ENCODE measurements around the gene SNX19. TPM values are rescaled to one million over a fixed set of nuclear protein-coding genes. Genes with fewer than 3 reads are reported as not detected.

Gene SNX19
- total RNA-seq, 1 experiment from 2014 or later, result 34.4 TPM

DNA sequence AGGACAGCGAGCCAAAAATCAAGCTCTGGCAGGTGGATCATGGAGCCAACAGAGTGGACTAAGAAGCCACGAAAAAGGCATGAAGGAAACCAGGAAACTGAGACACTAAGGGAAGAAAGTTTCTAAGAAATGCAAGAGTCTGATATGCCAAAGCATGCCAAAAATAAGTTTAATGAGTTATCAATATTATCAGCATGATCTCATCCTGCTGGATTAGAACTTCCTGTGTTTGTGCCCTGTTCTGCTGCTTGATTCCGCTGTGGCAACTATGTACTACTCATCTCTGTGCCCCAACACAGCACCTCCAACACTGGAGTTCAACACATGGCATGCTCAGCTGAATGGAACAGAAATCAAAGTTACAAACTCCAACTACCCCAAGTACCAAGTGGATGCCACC lies 10.8 kb downstream of the SNX19 start:
- Histone ChIP-seq H3K23me2 (ENCODE audit: insufficient read length, low read depth, low read length, poor library complexity, severe bottlenecking) (no peaks in the 10 kb centered on the region), H2AFZ (ENCODE audit: low read length) (no peak overlapping the region), H3K27ac (ENCODE audit: insufficient read length, low read depth, low read length) (no peak overlapping the region), H3K27me3 (ENCODE audit: insufficient read depth, low read length) (no peaks in the 10 kb centered on the region; the same call in 1 of the 2 replicates), H3K4ac (ENCODE audit: low read depth, low read length) (no peak overlapping the region), H4K91ac (ENCODE audit: insufficient read length, low read depth, low read length) (no peak overlapping the region), H3K9me3 (ENCODE audit: control insufficient read depth, low read depth, low read length) (no peaks in the 10 kb centered on the region), H3K4me1 (ENCODE audit: insufficient read depth, low read length) (no peaks in the 10 kb centered on the region), H3K9ac (ENCODE audit: extremely low read depth, insufficient read length, low read length) (no peak overlapping the region), H2BK15ac (ENCODE audit: low read depth, low read length) (no peak overlapping the region), H4K8ac (replicated peaks; ENCODE audit: insufficient read length, low read depth, low read length) (no peak overlapping the region), H2BK12ac (ENCODE audit: insufficient read length, low read depth, low read length) (no peak overlapping the region), H4K5ac (ENCODE audit: insufficient read length, low read depth, low read length) (no peak overlapping the region), H2BK20ac (ENCODE audit: low read depth, low read length, poor library complexity, severe bottlenecking) (no peak overlapping the region), H3K4me2 (ENCODE audit: insufficient read depth, insufficient read length, low read length) (no peak overlapping the region), H3K23ac (ENCODE audit: insufficient read length, low read depth, low read length) (no peak overlapping the region), H3K56ac (ENCODE audit: insufficient read length, low read depth, low read length) (no peak overlapping the region), H3K18ac (ENCODE audit: insufficient read length, low read depth, low read length) (no peak overlapping the region), H3K79me1 (ENCODE audit: insufficient read depth, low read depth, low read length, poor library complexity, severe bottlenecking) (no peaks in the 10 kb centered on the region), H3K79me2 (ENCODE audit: insufficient read depth, low read length) (no peaks in the 10 kb centered on the region), H3T11ph (ENCODE audit: low read length) (no peak overlapping the region), H2BK120ac (ENCODE audit: low read depth, low read length, poor library complexity, severe bottlenecking) (no peak overlapping the region), H4K20me1 (ENCODE audit: control insufficient read depth, insufficient read depth, insufficient read length) (no peaks in the 10 kb centered on the region), H3K14ac (ENCODE audit: insufficient read depth, low read length) (no peak overlapping the region), H2BK5ac (ENCODE audit: insufficient read length, low read length) (no peak overlapping the region), H2AK5ac (ENCODE audit: insufficient read length, low read length) (no peak overlapping the region)
- TF ChIP-seq, protein P1, sequence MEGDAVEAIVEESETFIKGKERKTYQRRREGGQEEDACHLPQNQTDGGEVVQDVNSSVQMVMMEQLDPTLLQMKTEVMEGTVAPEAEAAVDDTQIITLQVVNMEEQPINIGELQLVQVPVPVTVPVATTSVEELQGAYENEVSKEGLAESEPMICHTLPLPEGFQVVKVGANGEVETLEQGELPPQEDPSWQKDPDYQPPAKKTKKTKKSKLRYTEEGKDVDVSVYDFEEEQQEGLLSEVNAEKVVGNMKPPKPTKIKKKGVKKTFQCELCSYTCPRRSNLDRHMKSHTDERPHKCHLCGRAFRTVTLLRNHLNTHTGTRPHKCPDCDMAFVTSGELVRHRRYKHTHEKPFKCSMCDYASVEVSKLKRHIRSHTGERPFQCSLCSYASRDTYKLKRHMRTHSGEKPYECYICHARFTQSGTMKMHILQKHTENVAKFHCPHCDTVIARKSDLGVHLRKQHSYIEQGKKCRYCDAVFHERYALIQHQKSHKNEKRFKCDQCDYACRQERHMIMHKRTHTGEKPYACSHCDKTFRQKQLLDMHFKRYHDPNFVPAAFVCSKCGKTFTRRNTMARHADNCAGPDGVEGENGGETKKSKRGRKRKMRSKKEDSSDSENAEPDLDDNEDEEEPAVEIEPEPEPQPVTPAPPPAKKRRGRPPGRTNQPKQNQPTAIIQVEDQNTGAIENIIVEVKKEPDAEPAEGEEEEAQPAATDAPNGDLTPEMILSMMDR (conservative IDR thresholded peaks at IDR 0.05), result no peak
- H3K27ac Mint-ChIP-seq, result no peak overlapping the region
- no peaks in the 10 kb centered on the region for H3K27me3 Mint-ChIP-seq (ENCODE audit: low read depth)
- no peak overlapping the region for H3K4me3 Mint-ChIP-seq
- no peaks in the 10 kb centered on the region for H3K9me3 Mint-ChIP-seq
- DNase-seq, result no peak
- no peaks in the 10 kb centered on the region for H3K4me1 Mint-ChIP-seq
- no CpG with 5 or more reads among the region's 3 CpGs for WGBS (ENCODE audit: extremely low coverage, insufficient read length, low lambda C conversion rate)
- H3K36me3 Mint-ChIP-seq (ENCODE audit: insufficient read depth in 1 of 3, low read depth in 3 of 3), result peaks cover 12 to 87% (median 83%) of the 10 kb centered on the region in 3 experiments; a peak in 6 of 7 replicates

Data from H9 (cell line).